Measurements from ENCODE around the gene LETM1.

DNA sequence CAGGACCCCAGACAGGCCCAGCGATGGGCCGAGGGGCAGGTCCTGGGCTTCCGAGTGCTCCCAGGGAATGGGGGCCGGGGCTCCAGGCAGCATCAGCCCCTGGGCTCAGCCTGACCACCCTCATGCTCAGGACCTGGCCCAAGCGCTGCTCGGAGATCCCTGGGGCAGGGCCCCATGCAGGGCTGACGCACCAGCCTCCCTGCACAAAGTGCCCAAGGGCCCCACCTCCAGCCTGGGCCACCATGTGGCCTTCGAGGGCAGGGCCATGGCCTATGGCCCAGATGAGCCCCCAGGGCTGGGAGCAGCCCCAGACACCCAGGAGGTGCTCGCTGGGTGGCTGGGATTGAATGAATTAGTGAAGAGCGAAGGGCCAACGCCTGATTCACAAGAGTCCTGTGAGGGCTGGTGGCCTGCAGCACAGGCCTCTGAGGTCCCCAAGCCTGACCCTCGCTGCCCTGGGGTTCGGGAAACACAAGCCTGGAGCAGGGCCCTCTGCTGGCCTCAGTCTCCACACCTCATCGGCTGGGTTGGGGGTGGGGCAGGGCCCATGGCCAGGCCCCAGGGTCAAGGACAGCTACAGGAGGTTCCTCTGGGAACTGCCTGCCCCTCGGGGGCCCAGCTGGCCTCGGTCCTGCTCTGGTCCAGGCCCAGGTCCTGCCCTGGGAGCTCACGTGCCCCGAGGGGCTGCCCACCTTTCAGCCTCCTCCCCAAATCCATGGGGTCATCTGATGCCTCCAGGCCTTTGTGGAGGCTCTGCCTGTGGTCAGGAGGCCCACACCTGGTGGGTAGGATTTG lies 76.2 kb downstream of the LETM1 start:
- TF ChIP-seq, protein P1, sequence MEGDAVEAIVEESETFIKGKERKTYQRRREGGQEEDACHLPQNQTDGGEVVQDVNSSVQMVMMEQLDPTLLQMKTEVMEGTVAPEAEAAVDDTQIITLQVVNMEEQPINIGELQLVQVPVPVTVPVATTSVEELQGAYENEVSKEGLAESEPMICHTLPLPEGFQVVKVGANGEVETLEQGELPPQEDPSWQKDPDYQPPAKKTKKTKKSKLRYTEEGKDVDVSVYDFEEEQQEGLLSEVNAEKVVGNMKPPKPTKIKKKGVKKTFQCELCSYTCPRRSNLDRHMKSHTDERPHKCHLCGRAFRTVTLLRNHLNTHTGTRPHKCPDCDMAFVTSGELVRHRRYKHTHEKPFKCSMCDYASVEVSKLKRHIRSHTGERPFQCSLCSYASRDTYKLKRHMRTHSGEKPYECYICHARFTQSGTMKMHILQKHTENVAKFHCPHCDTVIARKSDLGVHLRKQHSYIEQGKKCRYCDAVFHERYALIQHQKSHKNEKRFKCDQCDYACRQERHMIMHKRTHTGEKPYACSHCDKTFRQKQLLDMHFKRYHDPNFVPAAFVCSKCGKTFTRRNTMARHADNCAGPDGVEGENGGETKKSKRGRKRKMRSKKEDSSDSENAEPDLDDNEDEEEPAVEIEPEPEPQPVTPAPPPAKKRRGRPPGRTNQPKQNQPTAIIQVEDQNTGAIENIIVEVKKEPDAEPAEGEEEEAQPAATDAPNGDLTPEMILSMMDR (IDR thresholded peaks at IDR 0.05): no peak
- TF ChIP-seq POLR2AphosphoS5 (IDR thresholded peaks at IDR 0.05; ENCODE audit: insufficient read depth in 1 of 2, low read depth in 1 of 2) (no peak), POLR2A (IDR thresholded peaks at IDR 0.05) (no peak)
